ENCODE data around the gene TNFRSF9.

DNA sequence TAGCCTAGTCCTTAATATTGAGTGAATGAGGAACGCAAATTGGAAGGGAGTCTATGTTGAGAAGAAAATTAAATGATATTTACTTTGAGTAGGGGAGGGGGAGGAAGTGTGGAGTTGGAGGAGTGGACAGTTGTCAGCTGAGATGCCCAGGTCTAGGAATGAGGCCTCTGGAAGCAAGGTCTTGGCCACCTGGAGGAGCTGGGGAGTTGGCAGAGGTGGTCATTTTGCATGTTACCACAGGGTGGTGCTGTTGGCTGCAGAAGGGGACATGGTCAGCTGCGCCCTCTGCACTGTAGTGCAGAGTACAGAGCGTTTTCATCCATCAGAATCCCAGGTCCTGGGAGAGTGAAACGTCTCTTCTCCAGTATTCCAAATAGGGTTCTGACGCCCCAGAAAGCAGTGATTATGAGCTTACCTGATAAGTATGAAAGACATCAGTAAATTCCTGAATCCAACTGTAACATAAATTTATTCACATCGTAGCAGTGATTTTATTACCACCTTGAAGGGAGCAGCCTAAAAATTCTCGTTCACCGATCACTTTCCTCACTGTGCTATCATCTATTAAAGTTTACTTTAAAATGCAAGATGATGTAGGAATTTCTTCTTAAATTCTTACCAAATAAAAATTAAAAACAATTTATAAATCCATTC, 34.7 kb upstream of the TNFRSF9 start:
- TF ChIP-seq POLR2A (IDR thresholded peaks at IDR 0.05) = no peak
- TF ChIP-seq, protein P1, sequence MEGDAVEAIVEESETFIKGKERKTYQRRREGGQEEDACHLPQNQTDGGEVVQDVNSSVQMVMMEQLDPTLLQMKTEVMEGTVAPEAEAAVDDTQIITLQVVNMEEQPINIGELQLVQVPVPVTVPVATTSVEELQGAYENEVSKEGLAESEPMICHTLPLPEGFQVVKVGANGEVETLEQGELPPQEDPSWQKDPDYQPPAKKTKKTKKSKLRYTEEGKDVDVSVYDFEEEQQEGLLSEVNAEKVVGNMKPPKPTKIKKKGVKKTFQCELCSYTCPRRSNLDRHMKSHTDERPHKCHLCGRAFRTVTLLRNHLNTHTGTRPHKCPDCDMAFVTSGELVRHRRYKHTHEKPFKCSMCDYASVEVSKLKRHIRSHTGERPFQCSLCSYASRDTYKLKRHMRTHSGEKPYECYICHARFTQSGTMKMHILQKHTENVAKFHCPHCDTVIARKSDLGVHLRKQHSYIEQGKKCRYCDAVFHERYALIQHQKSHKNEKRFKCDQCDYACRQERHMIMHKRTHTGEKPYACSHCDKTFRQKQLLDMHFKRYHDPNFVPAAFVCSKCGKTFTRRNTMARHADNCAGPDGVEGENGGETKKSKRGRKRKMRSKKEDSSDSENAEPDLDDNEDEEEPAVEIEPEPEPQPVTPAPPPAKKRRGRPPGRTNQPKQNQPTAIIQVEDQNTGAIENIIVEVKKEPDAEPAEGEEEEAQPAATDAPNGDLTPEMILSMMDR (IDR thresholded peaks at IDR 0.05) = peak in 5 of 6 experiments; percentile 36 to 97 (median 90)
